ENCODE data around the gene PATJ. TPM values are rescaled to one million over a fixed set of nuclear protein-coding genes. Genes with fewer than 3 reads are reported as not detected.

Gene PATJ
- polyA plus RNA-seq, 1 donor (not counting 4 experiments of a cell fraction or from before 2014, with no cell fraction given): 28.1 TPM

DNA sequence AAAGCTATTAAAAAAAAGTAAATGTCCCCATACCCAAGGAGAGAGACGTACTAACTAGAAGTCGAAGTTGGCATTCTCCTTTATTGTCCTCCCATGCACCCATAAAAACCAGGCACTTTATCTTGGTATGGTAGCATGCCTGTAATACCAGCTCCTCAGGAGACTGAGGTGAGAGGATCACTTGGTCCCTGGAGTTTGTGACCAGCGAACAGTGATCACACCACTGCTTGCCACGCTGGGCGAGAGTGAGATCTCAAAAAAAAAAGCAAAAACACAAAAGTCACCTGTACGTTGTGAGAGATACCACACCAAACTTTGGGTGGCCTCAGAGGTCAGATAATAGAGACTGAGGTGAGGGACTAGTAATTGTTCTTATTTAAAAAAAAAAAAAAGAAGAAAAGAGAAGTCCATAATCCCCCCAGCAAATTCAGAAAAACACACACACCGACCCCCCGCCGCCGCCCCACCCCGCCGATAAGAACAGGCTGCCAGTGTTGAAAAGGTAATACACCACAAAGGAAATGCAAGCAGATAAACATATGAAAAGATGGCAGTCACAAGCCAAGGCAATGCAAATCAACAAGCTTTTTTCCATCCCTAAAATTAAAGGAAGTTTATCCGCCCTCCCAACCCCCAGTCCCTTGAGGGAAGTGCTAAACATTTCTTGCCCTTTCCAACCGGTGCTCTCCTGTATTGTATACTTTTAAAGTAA is 455.9 kb downstream of the PATJ start:
- H3K9me1 ChIP-seq (ENCODE audit: control insufficient read depth, extremely low read depth, insufficient read depth, low read length): no peaks in the 10 kb centered on the region
- H2AFZ ChIP-seq (ENCODE audit: control insufficient read depth, low read length): no peak overlapping the region
- H3K79me2 ChIP-seq (ENCODE audit: control insufficient read depth, insufficient read depth, low read length): no peaks in the 10 kb centered on the region
- dilution Hi-C loops (cut with MboI; ENCODE audit: extremely low pct_ligation_motif_present, low sequenced_read_pairs): no loop called here
- FAIRE-seq (no peak), DNase-seq (ENCODE audit: low read depth, low spot score) (no peak)
- H3K4me1 ChIP-seq (ENCODE audit: control insufficient read depth, extremely low read depth, insufficient read depth, low read length): no peaks in the 10 kb centered on the region
- no peaks in the 10 kb centered on the region for H3K36me3 ChIP-seq (ENCODE audit: control insufficient read depth in 2 of 2, extremely low read depth in 1 of 2, insufficient read depth in 2 of 2, low read length in 2 of 2)
- H3K4me2 ChIP-seq (ENCODE audit: control insufficient read depth, extremely low read depth, insufficient read depth, low read depth, low read length): no peak overlapping the region
- TF ChIP-seq EZH2 (IDR thresholded peaks at IDR 0.05; ENCODE audit: low read length) (no peak), CTCF (optimal IDR thresholded peaks at IDR 0.05 in 1 of 3, IDR thresholded peaks at IDR 0.05 in 1 of 3, conservative IDR thresholded peaks at IDR 0.05 in 1 of 3; ENCODE audit: extremely low read depth in 1 of 3, insufficient read depth in 2 of 3, low read length in 3 of 3) (no peak)
- peaks cover 19% of the 10 kb centered on the region for H3K27me3 ChIP-seq (ENCODE audit: control insufficient read depth, extremely low read depth, insufficient read depth, low read length)
- no peak overlapping the region for H3K9ac ChIP-seq (ENCODE audit: control insufficient read depth, extremely low read depth, insufficient read depth, low read length)
- no peaks in the 10 kb centered on the region for H3K9me3 ChIP-seq (ENCODE audit: control insufficient read depth, low read depth, low read length)
- H3K27ac ChIP-seq (ENCODE audit: control insufficient read depth, insufficient read depth, low read length): no peak overlapping the region
- H4K20me1 ChIP-seq (ENCODE audit: control insufficient read depth, extremely low read depth, insufficient read depth, low read length): no peaks in the 10 kb centered on the region
- H3K4me3 ChIP-seq (ENCODE audit: control insufficient read depth in 2 of 3, extremely low read depth in 1 of 3, insufficient read depth in 2 of 3, low read depth in 1 of 3, low read length in 3 of 3): no peak overlapping the region

DNA sequence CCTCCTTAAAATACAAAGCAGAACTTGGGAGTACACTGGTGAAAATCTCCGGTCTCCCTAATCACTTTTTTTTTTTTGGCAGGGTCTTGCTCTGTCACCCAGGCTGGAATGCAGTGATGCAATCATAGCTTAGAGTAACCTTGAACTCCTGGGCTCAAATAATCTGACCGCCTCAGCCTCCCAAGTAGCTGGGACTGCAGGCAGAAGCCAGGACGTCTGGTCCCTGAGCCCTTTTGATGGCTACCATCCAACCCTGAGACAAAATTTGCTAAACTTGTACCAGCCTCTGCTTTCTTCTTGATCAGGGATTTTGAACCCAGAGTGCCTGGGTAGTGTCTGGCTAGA is 456.5 kb downstream of the PATJ start:
- TF ChIP-seq EZH2 (IDR thresholded peaks at IDR 0.05; ENCODE audit: low read length) (no peak), CTCF (optimal IDR thresholded peaks at IDR 0.05 in 1 of 3, IDR thresholded peaks at IDR 0.05 in 1 of 3, conservative IDR thresholded peaks at IDR 0.05 in 1 of 3; ENCODE audit: extremely low read depth in 1 of 3, insufficient read depth in 2 of 3, low read length in 3 of 3) (no peak)

More for the DNA sequence above, 456.5 kb downstream of the PATJ start:
- no peak overlapping the region for H3K4me2 ChIP-seq (ENCODE audit: control insufficient read depth, extremely low read depth, insufficient read depth, low read depth, low read length)
- H3K79me2 ChIP-seq (ENCODE audit: control insufficient read depth, insufficient read depth, low read length): no peaks in the 10 kb centered on the region
- H3K9me3 ChIP-seq (ENCODE audit: control insufficient read depth, low read depth, low read length): no peaks in the 10 kb centered on the region
- DNase-seq (ENCODE audit: low read depth, low spot score): no peak
- dilution Hi-C loops (cut with MboI; ENCODE audit: extremely low pct_ligation_motif_present, low sequenced_read_pairs): no loop called here
- H3K27ac ChIP-seq (ENCODE audit: control insufficient read depth, insufficient read depth, low read length): no peak overlapping the region
- no peak for FAIRE-seq
- no peaks in the 10 kb centered on the region for H3K9me1 ChIP-seq (ENCODE audit: control insufficient read depth, extremely low read depth, insufficient read depth, low read length)
- H2AFZ ChIP-seq (ENCODE audit: control insufficient read depth, low read length): no peak overlapping the region
- H3K36me3 ChIP-seq (ENCODE audit: control insufficient read depth in 2 of 2, extremely low read depth in 1 of 2, insufficient read depth in 2 of 2, low read length in 2 of 2): no peaks in the 10 kb centered on the region
- no peak overlapping the region for H3K4me3 ChIP-seq (ENCODE audit: control insufficient read depth in 2 of 3, extremely low read depth in 1 of 3, insufficient read depth in 2 of 3, low read depth in 1 of 3, low read length in 3 of 3)
- H3K27me3 ChIP-seq (ENCODE audit: control insufficient read depth, extremely low read depth, insufficient read depth, low read length): peaks cover 19% of the 10 kb centered on the region
- no peaks in the 10 kb centered on the region for H4K20me1 ChIP-seq (ENCODE audit: control insufficient read depth, extremely low read depth, insufficient read depth, low read length)
- H3K9ac ChIP-seq (ENCODE audit: control insufficient read depth, extremely low read depth, insufficient read depth, low read length): no peak overlapping the region
- no peaks in the 10 kb centered on the region for H3K4me1 ChIP-seq (ENCODE audit: control insufficient read depth, extremely low read depth, insufficient read depth, low read length)

Measured in keratinocyte (primary cell).